Measurements from ENCODE around the gene BCORL1.

Gene BCORL1

GRCh38 chrX:129984111-129984958 lies 1.9 kb downstream of the BCORL1 start:
- TF ChIP-seq CTCF (IDR thresholded peaks at IDR 0.05; ENCODE audit: control insufficient read depth, extremely low read depth, insufficient read depth) = no peak
- DNase-seq (ENCODE audit: low read depth) = no peak
- H3K4me3 ChIP-seq (ENCODE audit: low read depth, low read length) = peak overlapping the region; percentile 40

DNA sequence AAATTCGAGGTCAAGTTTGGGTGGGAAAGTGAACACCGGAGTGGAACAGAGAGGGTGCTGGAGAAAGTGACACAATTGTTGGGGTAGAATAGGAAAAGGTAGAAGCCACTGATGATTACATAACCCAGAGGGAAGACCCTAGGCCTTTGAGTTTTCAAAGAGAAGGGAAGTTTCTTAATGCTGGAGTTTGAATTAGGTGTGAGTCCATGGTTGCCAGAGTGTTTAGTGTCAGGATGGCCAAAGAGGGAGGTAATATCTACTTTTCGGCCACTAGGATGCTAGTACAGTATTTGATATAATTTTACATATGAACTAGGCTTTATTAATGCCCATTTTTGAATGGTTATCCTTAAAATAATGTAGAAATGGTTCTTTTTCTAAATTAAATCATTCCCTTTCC lies 5.4 kb downstream of the BCORL1 start:
- DNase-seq (ENCODE audit: low read depth) = no peak
- TF ChIP-seq CTCF (IDR thresholded peaks at IDR 0.05; ENCODE audit: control insufficient read depth, extremely low read depth, insufficient read depth) = no peak
- H3K4me3 ChIP-seq (ENCODE audit: low read depth, low read length) = no peak overlapping the region

DNA sequence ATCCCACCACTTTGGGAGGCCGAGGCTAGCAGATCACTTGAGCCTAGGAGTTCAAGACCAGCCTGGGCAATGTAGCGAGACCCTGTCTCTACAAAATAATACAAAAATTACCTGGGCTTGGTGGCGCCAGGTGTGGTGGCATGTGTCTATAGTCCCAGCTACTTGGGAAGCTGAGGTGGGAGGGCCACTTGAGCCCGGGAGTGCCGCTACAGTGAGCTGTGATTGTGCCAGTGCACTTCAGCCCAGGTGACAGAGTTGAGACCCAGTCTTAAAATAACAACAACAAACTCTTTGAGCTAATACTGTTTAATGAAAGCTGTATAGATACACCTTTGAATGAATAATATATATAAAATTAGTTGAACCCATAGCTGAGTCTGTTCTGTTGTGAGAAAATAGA lies 9.7 kb downstream of the BCORL1 start:
- DNase-seq (ENCODE audit: low read depth) = no peak
- no peak overlapping the region for H3K4me3 ChIP-seq (ENCODE audit: low read depth, low read length)
- TF ChIP-seq CTCF (IDR thresholded peaks at IDR 0.05; ENCODE audit: control insufficient read depth, extremely low read depth, insufficient read depth) = no peak

GRCh38 chrX:129996120-129996519 lies 13.7 kb downstream of the BCORL1 start:
- H3K4me3 ChIP-seq (ENCODE audit: low read depth, low read length) = no peak overlapping the region
- DNase-seq (ENCODE audit: low read depth) = no peak
- no peak for TF ChIP-seq CTCF (IDR thresholded peaks at IDR 0.05; ENCODE audit: control insufficient read depth, extremely low read depth, insufficient read depth)

GRCh38 chrX:129997086-129997485 lies 14.7 kb downstream of the BCORL1 start:
- no peak for DNase-seq (ENCODE audit: low read depth)
- TF ChIP-seq CTCF (IDR thresholded peaks at IDR 0.05; ENCODE audit: control insufficient read depth, extremely low read depth, insufficient read depth) = no peak
- H3K4me3 ChIP-seq (ENCODE audit: low read depth, low read length) = no peak overlapping the region

DNA sequence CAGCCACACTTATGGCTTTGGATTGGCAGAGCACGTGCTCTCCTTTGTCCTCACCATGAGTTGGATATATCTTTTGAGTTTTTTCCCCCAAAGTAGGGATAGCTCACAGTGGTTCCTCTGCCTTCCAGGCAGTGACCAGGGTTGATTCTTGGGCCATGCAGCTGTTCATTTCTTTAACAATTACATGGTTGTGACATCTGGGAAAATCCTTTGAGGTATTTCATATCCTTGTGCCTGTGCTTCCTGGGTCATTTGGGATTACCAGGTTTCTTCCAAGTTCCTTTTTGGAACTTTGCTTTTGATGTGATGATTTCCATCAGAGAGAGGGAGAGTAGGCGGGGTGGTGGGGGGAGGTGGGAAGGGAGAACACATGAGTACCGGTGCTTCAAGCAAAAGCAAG lies 15.6 kb downstream of the BCORL1 start:
- TF ChIP-seq CTCF (IDR thresholded peaks at IDR 0.05; ENCODE audit: control insufficient read depth, extremely low read depth, insufficient read depth) = no peak
- no peak overlapping the region for H3K4me3 ChIP-seq (ENCODE audit: low read depth, low read length)
- no peak for DNase-seq (ENCODE audit: low read depth)

DNA sequence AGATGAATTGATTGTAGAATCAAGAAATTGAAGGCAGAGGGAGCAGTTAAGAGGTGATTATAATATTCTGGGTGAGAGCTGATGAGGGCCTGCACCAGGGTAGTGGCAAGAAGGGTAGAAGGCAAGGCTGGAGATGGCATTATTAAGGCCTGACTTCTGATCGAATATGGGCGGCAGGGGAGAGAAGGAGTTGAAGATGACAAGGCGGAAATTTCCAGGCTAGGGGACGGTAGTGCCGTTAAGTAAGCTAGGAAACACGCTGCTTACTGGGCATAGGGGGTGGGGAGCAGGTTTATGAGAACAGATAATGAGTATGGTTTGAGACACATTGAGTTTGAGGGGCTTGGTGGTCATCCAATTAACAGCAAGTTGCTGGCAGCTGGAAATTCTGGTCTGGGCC lies 19.5 kb downstream of the BCORL1 start:
- TF ChIP-seq CTCF (IDR thresholded peaks at IDR 0.05; ENCODE audit: control insufficient read depth, extremely low read depth, insufficient read depth) = no peak

More for the DNA sequence above, 19.5 kb downstream of the BCORL1 start:
- DNase-seq (ENCODE audit: low read depth) = no peak
- H3K4me3 ChIP-seq (ENCODE audit: low read depth, low read length) = no peak overlapping the region

Measured in LNCaP clone FGC (cell line).